HUES64 (cell line): ENCODE results near the gene GRB7.

ENCODE experiments used
- H3K27ac ChIP-seq: 2 replicates; pipeline ENCODE4 v1.7.0; 2013; ENCODE audit warnings: low read depth, low read length, inconsistent platforms
- H3K27me3 ChIP-seq: 2 replicates; pipeline ENCODE4 v1.6.1; 2013; ENCODE audit warnings: mild to moderate bottlenecking, low read length; ENCODE audit not compliant: insufficient read depth
- H3K36me3 ChIP-seq: 2 replicates; pipeline ENCODE4 v1.6.1; 2013; ENCODE audit warnings: mild to moderate bottlenecking, low read length; ENCODE audit not compliant: insufficient read depth
- H3K4me1 ChIP-seq: 2 replicates; pipeline ENCODE4 v1.6.1; 2013; ENCODE audit warnings: mild to moderate bottlenecking, low read length, moderate library complexity; ENCODE audit not compliant: insufficient read depth
- H3K4me3 ChIP-seq: 2 replicates; pipeline ENCODE4 v1.5.1; 2013; ENCODE audit warnings: mild to moderate bottlenecking, low read length, moderate library complexity
- H3K9ac ChIP-seq: 2 replicates; pipeline ENCODE4 v1.6.1; 2013; ENCODE audit warnings: mild to moderate bottlenecking, low read depth, low read length
- H3K9me3 ChIP-seq: 2 replicates; pipeline ENCODE4 v1.6.1; 2013; ENCODE audit warnings: low read depth, low read length; ENCODE audit not compliant: insufficient read depth
- WGBS: fragments of 150-250, 120-280 bp; methylation state at CpG from one replicate; pipeline ENCODE4 v1.1.7; 2013; ENCODE audit warnings: missing lambda C conversion rate; 5-methylcytosine and 5-hydroxymethylcytosine counted together

GRB7 gene

DNA sequence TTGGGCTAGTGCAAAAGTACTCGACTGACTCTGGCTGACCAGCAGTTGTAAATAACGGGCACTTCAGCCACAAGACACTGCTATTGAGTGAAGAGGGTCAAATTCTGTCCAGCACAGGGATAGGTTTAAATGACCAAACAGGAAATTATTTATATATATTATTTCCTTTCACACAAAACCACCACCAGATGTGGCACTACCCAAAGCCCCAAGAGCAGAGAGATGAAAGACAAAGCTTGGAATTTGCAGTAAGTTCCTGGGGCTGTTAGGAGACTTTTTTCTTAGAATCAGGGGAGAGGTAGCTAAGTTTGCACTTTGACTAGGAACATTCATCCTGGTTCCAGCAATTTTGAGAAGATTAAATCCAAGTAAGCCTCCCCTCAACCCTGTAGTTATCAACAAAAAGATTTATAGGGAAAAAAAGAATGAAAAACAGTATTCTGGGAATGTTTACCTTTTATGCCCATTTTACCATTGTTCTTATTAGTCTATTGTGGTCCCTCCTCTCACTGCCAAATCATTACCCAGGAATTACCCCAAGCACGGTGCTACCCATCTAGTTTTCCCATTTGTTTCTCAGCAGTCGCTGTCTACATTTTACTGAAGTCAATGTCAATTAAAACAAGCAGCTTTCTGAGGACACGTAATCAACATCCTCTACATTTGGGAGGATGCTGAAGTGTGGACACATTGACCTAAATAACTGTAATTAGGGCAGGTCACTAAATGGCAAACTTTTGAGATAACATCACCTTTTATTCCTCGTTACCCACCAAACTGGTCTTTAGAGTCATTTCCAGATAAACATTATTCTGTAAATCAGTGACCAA is 43.5 kb downstream of the GRB7 start:
- H3K27ac ChIP-seq = no peak overlapping the region

GRCh38 chr17:39781861-39782213 is 44.1 kb downstream of the GRB7 start:
- no peak overlapping the region for H3K27ac ChIP-seq
- no peak overlapping the region for H3K4me3 ChIP-seq
- no peaks in the 10 kb centered on the region for H3K4me1 ChIP-seq
- H3K36me3 ChIP-seq = no peaks in the 10 kb centered on the region
- no peak overlapping the region for H3K9ac ChIP-seq
- H3K27me3 ChIP-seq = no peaks in the 10 kb centered on the region
- 90% methylated on average over 2 of the region's 2 CpGs for WGBS
- H3K9me3 ChIP-seq = no peaks in the 10 kb centered on the region

More for the DNA sequence above, 43.5 kb downstream of the GRB7 start:
- no peaks in the 10 kb centered on the region for H3K4me1 ChIP-seq
- no peaks in the 10 kb centered on the region for H3K36me3 ChIP-seq
- no peak overlapping the region for H3K4me3 ChIP-seq
- 76% methylated on average over 6 of the region's 6 CpGs for WGBS
- H3K9ac ChIP-seq = no peak overlapping the region
- no peaks in the 10 kb centered on the region for H3K9me3 ChIP-seq
- no peaks in the 10 kb centered on the region for H3K27me3 ChIP-seq

- Histone ChIP-seq H3K27me3 (no peaks in the 10 kb centered on the region), H3K36me3 (no peaks in the 10 kb centered on the region), H3K4me1 (no peaks in the 10 kb centered on the region), H3K27ac (no peak overlapping the region), H3K9me3 (no peaks in the 10 kb centered on the region), H3K4me3 (no peak overlapping the region), H3K9ac (no peak overlapping the region)
- WGBS = 91% methylated on average over 4 of the region's 4 CpGs
Observed at GRCh38 chr17:39782481-39782880, 44.7 kb downstream of the GRB7 start.

- Histone ChIP-seq H3K9me3 (no peaks in the 10 kb centered on the region), H3K27me3 (no peaks in the 10 kb centered on the region), H3K4me1 (no peaks in the 10 kb centered on the region), H3K9ac (no peak overlapping the region), H3K27ac (no peak overlapping the region), H3K4me3 (no peak overlapping the region), H3K36me3 (no peaks in the 10 kb centered on the region)
- WGBS = 96% methylated on average over 1 of the region's 1 CpG
Observed at GRCh38 chr17:39782980-39783379, 45.2 kb downstream of the GRB7 start.

- no peak overlapping the region for H3K27ac ChIP-seq
- H3K27me3 ChIP-seq = no peaks in the 10 kb centered on the region
- no peaks in the 10 kb centered on the region for H3K9me3 ChIP-seq
- H3K36me3 ChIP-seq = no peaks in the 10 kb centered on the region
- H3K4me1 ChIP-seq = no peaks in the 10 kb centered on the region
- no peak overlapping the region for H3K9ac ChIP-seq
- H3K4me3 ChIP-seq = no peak overlapping the region
Observed at GRCh38 chr17:39787041-39787440, 49.3 kb downstream of the GRB7 start.

DNA sequence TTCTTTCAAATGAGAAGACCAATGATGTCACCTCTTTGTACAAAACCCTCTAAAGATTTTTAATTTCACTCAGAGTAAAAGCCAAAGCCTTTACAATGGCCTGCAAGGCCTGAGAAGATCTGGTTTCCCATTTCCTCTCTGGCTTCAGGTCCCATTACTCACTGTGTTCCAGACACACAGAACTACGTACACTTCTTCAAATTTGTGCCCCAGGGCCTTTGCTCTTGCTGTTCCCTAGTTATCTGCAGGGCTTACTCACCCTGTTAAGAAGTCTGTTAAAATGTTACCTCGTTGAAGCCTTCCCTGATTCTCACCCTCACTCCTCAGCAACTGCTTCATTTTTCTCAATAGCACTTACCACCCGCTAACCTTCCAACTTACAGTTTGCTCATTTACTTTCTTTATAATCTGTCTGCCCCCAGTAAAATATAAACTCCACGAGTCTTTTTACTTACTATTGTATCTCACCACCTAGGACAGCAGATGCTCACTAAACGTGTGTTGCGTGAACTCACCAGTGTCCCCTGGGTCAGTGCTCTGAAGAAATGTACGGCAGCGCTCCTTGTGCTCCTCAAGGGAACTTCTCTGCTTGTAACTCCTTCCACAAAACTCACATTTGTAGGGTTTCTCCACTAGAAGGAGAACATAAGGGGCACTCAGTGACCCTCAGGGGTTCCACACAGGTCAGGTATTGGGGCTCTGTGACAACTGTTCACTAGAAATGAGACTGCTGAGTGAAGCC is 50.2 kb downstream of the GRB7 start:
- Histone ChIP-seq H3K4me1 (no peaks in the 10 kb centered on the region), H3K9me3 (no peaks in the 10 kb centered on the region), H3K4me3 (no peak overlapping the region), H3K27me3 (no peaks in the 10 kb centered on the region), H3K27ac (no peak overlapping the region), H3K36me3 (no peaks in the 10 kb centered on the region), H3K9ac (no peak overlapping the region)
- WGBS = 89% methylated on average over 8 of the region's 8 CpGs

GRCh38 chr17:39791111-39791992 is 53.6 kb downstream of the GRB7 start:
- Histone ChIP-seq H3K36me3 (no peaks in the 10 kb centered on the region), H3K27ac (no peak overlapping the region), H3K9me3 (no peaks in the 10 kb centered on the region), H3K4me1 (no peaks in the 10 kb centered on the region), H3K27me3 (no peaks in the 10 kb centered on the region), H3K4me3 (no peak overlapping the region), H3K9ac (no peak overlapping the region)
- WGBS = 71% methylated on average over 6 of the region's 6 CpGs

DNA sequence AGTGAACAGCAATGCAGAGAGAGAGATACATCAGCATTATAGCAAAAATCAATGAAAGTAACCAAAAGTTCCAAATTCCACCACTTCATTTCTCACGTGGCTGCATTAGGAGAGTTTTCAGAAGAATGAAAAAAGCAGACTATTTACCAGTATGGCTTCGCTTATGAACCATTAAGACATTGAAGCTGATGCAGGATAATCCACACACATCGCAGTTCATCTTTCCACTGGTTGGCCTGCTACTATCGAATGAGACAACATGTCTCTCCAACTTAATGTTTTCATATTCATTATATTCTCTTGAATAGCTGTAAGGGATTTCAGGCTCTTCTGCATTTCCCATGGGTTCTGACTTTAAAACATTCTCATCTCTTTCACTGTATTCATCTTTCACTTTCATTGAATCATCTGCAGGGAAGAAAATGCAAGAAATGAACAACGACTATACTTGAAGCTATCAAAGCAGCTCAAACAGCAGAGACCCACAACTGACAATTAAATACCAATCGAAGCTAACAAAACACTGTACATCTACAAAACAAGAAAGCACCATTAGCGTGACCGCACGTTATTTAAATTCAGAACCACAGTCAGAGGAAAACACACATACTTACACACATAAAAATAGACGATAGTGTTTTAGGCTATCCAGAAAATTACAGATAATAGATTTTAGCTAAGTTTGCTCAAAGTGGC is 54.9 kb downstream of the GRB7 start:
- WGBS = 93% methylated on average over 10 of the region's 10 CpGs
- Histone ChIP-seq H3K4me3 (no peak overlapping the region), H3K27ac (no peak overlapping the region), H3K9me3 (no peaks in the 10 kb centered on the region), H3K36me3 (no peaks in the 10 kb centered on the region), H3K4me1 (no peaks in the 10 kb centered on the region), H3K9ac (no peak overlapping the region), H3K27me3 (no peaks in the 10 kb centered on the region)

DNA sequence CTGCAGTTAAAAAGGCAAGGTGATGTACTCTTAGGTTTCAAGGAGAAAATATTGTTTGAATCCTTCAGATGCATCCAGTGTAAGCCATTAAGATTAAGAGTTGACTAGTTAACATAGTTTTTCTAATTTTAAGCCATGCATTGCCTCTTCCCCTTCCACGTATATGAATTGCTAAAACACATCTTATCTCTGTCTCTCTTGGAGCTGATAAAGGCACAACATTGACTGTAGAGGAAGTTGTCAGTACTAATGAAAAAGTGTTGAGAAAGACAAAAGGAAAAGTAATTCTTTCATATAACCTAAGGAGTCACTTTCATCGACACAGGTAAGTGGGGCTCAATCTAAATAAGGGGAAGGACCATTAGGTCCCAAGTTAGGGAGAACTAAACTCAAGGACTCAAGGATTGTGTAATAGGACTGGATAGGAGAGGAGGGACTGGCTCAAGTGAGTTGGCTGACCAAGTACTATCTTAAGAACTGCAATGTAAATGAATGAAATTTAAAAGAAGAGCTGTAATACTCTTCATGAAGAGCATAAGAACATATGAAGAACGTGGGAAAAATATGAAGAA is 55.6 kb downstream of the GRB7 start:
- Histone ChIP-seq H3K36me3 (no peaks in the 10 kb centered on the region), H3K27me3 (no peaks in the 10 kb centered on the region), H3K9ac (no peak overlapping the region), H3K4me1 (no peaks in the 10 kb centered on the region), H3K9me3 (no peaks in the 10 kb centered on the region), H3K4me3 (no peak overlapping the region), H3K27ac (no peak overlapping the region)
- WGBS = 88% methylated on average over 2 of the region's 3 CpGs

- H3K4me1 ChIP-seq = peaks cover 4% of the 10 kb centered on the region
- 89% methylated on average over 2 of the region's 2 CpGs for WGBS
- H3K9ac ChIP-seq = no peak overlapping the region
- H3K27me3 ChIP-seq = no peaks in the 10 kb centered on the region
- no peaks in the 10 kb centered on the region for H3K36me3 ChIP-seq
- no peaks in the 10 kb centered on the region for H3K9me3 ChIP-seq
- H3K4me3 ChIP-seq = no peak overlapping the region
- no peak overlapping the region for H3K27ac ChIP-seq
Observed at GRCh38 chr17:39794249-39794970, 56.7 kb downstream of the GRB7 start.
